UCSD-AML1 (cell line): Measurements from ENCODE around the gene PLEKHA7.
"Not testable (repeated sequence)": the region's sequence is repeated elsewhere in the genome, so short reads cannot be mapped to it uniquely, and the experiment has no call there.

ENCODE experiments used
- DNase-seq: peaks from one replicate; lab custom pipeline; 2025; ENCODE audit not compliant: unreplicated experiment; lab: John Stamatoyannopoulos, UW

Gene PLEKHA7, protein sequence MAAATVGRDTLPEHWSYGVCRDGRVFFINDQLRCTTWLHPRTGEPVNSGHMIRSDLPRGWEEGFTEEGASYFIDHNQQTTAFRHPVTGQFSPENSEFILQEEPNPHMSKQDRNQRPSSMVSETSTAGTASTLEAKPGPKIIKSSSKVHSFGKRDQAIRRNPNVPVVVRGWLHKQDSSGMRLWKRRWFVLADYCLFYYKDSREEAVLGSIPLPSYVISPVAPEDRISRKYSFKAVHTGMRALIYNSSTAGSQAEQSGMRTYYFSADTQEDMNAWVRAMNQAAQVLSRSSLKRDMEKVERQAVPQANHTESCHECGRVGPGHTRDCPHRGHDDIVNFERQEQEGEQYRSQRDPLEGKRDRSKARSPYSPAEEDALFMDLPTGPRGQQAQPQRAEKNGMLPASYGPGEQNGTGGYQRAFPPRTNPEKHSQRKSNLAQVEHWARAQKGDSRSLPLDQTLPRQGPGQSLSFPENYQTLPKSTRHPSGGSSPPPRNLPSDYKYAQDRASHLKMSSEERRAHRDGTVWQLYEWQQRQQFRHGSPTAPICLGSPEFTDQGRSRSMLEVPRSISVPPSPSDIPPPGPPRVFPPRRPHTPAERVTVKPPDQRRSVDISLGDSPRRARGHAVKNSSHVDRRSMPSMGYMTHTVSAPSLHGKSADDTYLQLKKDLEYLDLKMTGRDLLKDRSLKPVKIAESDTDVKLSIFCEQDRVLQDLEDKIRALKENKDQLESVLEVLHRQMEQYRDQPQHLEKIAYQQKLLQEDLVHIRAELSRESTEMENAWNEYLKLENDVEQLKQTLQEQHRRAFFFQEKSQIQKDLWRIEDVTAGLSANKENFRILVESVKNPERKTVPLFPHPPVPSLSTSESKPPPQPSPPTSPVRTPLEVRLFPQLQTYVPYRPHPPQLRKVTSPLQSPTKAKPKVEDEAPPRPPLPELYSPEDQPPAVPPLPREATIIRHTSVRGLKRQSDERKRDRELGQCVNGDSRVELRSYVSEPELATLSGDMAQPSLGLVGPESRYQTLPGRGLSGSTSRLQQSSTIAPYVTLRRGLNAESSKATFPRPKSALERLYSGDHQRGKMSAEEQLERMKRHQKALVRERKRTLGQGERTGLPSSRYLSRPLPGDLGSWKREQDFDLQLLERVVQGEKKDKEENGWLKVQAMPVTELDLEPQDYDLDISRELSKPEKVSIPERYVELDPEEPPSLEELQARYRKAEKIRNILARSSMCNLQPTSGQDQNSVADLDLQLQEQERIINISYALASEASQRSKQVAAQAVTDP

DNA sequence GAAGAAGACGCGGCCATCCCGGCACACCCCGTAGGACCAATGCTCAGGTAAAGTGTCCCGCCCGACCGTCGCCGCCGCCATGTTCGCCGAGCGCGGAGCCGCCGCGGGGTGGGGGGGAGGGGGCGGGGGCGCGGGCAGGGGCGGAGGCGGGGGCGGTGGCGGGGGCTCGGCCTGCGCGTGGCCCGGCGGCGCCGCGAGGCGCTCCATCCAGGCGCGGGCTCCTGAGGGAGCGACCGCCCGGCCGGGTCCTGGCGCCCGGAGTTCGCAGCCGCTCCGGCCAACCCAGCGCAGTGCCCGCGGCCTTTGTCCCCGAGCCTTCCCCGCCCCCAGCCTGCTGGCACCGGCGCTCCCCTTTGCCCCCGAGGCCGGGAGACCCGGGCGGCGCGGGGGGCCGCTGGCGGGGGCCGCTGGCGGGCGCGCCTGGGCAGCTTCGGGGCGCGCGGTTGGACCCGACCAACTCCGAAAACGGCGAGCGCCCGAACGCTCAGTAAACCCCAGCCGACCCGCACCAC is at the start of gene PLEKHA7:
Gene PLEKHA7 (minus strand): TSS at position 94 of the 512 bp plus-strand sequence. CDS start 13 bp downstream, at position 81.
- DNase-seq = no peak

DNA sequence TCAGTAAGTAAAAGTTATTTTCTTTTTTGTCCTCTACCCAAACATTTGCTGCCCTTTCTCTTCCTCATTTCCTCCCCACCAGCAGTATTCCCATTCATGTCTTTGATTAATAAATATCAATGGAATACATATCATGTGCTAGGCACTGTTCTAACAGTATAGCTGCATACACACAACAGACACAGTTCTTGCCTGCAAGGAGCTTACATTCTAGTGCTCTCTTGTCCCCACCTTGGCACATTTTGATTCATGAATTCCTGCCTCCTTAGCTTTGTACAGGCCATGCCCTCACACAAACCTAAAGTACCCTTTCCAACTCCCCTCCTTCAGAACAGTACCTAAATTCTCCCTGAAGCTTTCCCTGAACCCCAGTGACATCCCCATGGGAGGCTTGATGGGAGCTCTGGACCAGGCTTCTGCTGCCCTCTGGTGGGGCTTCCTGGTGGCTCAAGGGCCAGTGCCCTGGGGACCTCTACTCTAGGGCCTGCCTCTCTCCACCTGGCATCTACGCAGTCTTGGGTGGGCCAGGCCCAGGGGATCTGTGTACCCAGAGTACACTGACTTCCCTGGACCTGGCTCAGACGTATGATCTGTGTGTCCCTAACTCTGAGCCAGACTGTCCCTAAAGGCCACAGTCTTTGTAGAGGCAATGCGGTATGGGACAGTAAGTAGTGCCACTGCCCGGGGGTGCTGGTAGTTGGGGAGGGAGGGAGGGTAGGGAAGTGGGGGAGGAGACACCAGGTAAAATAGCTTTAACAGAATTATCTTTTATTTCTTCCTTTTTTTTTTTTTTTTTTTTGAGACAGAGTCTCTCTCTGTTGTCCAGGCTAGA is 49.2 kb upstream of the PLEKHA7 start:
- DNase-seq = peak; percentile 53

DNA sequence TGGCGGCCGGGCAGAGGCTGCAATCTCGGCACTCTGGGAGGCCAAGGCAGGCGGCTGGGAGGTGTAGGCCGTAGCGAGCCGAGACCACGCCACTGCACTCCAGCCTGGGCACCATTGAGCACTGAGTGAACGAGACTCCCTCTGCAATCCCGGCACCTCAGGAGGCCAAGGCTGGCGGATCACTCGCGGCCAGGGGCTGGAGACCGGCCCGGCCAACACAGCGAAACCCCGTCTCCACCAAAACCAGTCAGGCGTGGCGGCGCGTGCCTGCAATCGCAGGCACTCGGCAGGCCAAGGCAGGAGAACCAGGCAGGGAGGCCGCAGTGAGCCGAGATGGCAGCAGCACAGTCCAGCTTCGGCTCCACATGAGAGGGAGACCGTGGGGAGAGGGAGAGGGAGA is 36.9 kb upstream of the PLEKHA7 start:
- not testable (repeated sequence) for DNase-seq

DNA sequence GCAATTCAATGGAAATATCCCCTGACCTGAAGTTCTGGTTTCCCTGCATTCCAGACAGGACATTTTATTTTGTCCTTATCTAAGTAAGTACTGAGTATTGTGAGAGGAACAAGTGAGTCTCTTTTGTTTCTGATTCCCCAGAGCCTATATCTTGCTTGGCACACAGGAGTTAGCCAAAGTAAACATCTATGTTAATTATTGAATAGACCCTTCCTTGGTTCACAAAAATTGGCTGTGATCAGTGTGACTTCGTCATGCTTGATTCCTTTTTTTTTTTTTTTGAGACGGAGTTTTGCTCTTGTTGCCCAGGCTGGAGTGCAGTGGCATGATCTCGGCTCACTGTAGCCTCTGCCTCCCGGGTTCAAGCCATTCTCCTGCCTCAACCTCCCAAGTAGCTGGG is 34.3 kb upstream of the PLEKHA7 start:
- not testable (repeated sequence) for DNase-seq

DNA sequence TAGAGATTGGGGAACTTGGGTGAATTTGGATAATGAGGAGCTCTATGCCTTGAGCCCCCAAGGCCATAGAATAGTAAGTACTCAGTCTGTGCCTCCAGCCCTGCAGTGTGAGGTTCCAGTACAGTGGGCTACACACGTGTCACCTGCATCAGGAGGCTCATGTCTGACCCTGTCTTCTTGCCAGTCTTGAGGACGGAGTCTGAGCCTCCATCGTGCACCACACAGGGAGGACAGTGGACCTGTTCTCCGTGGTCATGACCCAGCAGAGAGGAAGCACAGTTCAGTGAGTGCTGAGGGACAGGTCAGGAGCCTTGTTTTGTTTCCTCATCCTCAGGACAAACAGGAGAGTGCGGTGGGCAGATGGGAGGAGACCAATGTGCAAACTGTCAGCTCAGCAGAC is 32.5 kb upstream of the PLEKHA7 start:
- no peak for DNase-seq

DNA sequence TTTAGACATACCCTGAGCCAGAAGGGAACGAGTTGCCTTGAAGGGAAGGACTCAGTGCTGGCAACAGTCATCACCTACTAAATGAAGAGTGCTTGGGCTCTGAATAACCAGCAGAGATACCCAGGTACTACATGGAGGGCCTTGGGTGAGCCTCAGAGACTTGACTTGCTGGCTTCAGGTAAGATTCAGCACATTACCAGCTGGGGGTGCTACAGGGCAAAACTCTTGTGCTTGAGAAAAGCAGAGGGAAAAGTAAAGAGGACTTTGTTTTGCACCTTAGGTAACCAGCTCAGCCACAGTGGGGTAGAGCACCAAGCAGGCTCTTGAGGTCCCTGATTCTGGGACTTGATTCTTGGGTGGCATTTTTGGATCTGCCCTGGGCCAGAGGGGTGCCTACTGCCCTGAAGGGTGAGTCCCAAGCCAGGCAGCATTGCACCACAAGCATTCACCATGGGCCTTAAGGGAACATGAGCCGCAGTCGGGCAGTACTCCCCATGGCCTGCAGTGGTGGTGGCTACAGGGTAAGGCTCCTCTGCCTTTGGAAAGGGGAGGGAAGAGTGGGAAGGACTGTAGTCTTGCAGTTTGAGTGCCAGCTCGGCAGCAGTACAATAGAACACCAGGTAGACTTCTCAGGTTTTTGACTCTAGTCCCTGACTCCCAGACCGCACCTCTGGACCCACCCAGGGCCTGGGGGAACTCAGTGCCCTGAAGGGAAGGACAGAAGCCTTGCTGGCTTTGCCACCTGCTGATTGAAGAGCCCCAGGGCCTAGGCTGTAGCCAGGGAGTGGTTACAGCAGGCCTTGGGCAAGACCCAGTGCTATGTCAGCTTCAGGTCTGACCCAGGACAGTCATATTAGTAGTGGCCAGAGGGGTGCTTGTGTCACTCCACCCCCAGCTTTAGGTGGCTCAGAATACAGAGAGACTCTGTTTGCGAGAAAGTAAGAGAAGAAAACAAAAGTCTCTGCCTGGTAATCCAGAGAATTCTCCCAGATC is 22.7 kb upstream of the PLEKHA7 start:
- DNase-seq = no peak

DNA sequence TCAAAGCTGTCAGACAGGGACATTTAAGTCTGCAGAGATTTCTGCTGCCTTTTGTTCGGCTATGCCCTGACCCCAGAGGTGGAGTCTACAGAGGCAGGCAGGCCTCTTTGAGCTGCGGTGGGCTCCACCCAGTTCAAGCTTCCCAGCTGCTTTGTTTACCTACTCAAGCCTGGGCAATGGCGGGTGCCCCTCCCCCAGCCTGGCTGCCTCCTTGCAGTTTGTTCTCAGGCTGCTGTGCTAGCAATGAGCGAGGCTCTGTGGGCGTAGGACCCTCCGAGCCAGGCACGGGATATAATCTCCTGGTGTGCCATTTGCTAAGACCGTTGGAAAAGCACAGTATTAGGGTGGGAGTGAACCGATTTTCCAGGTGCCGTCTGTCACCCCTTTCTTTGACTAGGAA is 19.8 kb upstream of the PLEKHA7 start:
- not testable (repeated sequence) for DNase-seq

DNA sequence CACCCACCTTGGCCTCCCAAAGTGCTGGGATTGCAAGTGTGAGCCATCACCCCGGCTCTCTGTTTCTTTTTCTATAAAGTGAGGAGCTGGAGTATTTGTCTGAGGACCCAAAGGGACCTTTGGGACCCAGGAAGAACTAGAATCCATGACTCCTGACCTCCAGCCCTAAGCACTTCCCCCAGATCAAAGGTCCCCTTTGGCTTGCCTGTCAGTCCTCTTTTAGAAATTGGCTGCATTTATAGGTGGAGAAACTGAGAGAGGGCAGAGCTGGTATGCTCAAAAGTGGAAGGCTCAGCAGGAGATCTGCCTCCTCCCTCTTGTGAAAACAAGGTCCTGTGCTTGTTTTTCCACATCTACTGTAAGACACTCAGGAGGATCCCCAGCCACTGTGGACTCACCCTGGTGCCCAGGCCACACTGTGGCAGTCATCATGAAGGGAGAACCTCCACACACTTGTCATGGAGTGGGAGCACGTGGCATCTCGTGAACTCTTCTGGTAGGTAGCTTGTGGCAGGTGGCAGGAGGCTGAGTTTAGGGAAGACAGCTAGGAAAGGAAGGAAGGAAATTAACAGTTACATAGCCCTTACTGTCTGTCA is 12.4 kb upstream of the PLEKHA7 start:
- DNase-seq = no peak

DNA sequence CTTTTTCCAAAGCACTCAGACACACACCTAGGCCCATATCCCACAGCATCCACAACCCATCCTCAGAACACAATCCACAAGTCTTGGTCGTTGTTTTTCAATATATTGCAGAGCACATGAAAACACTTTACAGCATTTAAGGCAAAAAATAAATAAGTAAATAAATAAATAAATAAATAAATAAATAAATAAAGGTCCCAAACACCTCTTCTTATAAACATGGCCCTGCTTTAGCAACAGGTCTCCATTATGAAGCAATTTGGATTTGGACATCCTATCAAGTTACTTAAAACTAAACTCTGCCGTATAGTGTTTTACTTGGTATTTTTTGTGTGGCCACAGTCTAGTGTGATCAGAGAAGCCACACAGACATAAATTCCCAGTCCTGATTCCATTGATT is 10.7 kb upstream of the PLEKHA7 start:
- no peak for DNase-seq

DNA sequence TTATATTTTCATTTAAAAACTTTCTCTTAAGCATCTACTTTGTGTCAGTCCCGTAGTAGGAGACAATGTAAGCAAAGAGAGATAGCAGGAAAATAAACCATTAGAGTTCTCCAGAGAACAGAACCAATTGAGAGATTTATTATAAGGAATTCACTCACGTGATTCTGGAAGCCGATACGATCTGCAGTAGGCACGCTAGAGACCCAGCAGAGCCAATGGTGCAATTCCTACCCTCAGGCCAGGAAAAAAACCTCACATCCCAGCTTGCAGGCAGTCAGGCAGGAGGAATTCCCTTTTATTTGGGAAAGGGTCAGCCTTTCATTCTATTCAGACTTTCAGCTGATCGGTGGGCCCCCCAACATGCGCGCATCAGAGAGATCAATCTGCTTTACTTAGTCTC is 7.3 kb upstream of the PLEKHA7 start:
- no peak for DNase-seq

DNA sequence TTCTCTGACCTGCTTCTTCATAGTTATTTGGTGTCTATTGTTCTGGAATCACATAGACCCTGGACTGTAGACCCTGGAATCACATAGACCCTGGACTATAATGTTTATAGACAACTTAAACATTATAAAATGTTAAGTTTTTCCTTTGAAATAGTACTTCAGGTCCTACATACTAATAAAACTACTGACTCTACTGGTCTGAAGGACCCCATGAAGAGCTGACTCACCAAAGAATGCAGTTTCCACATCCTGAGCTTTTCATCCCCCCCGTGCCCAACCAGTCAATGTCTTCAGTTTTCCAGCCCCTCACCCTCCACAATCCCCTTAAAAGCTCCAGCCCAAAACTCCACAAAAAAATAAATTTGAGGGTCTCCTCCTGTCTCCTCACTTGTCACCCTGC is 6.6 kb upstream of the PLEKHA7 start:
- no peak for DNase-seq

DNA sequence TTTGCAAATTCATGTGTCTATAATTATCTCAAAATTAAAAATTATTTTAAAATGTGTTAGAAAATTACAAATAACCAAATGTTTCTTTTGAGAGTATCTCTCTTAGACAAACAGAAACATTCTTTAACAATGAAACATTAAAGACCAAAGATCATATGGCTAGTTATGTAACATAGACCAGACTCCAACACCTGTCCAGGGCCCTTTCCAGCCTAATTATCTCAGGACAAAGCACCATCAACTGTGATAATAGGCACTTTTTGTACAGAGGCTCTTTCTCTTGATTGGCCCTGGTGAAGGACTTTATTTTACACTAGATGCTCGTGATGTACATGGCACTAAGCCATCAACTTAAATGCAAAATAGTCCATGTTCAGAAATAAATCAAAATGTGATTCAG is 5.0 kb upstream of the PLEKHA7 start:
- no peak for DNase-seq

DNA sequence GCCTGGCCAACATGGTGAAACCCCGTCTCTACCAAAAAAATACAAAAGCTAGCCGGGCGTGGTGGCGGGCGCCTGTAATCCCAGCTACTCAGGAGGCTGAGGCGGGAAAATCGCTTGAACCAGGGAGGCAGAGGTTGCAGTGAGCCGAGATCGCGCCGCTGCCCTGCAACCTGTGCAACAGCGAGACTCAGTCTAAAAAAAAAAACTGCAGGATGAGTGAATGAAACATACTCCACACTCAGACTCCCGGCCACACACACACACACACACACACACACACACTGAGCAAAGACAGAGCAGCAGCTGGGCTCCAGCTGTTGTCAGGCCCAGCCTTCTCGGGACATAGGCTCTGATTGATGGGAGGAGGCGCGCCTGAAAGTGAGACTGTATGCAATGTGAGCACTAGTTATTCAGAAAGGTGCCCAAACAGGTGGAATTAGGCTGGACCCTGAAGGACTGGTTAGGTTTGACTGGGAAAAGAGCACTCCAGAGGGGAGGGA is 1.5 kb upstream of the PLEKHA7 start:
- no peak for DNase-seq

DNA sequence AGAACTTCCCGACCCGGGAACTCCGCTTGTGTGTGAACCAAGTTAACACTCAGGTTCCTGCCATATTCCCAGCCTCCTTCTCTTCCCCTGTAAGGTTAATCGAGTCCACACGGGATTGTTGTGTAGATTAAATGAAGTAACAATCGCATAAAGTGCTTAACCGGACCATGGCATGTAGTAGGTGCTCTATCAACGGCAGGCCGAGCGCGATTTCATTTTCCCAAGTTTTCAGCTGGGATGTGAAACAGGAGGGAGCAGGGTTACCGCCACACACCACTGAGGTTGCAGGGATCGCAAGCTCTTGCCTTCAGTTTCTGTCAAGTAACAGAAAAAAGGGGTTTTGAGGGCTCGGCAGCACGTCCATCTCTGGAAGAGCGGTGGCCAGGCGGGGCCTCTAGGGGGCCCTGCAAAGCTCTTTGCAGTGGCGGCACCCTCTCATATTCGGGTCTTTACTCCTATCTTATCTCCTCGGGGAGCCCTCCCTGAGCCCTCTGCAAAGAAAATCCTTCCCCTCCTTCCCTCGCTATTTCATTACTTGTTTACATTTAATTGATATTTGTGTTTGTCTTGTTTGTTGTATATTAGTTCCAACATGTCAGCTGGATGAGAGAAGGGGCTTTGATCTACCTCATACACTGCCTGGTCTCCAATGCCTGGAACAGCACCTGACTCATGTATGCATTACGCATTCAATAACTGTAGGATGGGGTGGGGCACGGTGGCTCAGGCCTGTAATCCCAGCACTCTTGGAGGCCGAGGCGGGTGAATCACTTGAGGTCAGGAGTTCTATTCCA is 816 bp upstream of the PLEKHA7 start:
- no peak for DNase-seq

DNA sequence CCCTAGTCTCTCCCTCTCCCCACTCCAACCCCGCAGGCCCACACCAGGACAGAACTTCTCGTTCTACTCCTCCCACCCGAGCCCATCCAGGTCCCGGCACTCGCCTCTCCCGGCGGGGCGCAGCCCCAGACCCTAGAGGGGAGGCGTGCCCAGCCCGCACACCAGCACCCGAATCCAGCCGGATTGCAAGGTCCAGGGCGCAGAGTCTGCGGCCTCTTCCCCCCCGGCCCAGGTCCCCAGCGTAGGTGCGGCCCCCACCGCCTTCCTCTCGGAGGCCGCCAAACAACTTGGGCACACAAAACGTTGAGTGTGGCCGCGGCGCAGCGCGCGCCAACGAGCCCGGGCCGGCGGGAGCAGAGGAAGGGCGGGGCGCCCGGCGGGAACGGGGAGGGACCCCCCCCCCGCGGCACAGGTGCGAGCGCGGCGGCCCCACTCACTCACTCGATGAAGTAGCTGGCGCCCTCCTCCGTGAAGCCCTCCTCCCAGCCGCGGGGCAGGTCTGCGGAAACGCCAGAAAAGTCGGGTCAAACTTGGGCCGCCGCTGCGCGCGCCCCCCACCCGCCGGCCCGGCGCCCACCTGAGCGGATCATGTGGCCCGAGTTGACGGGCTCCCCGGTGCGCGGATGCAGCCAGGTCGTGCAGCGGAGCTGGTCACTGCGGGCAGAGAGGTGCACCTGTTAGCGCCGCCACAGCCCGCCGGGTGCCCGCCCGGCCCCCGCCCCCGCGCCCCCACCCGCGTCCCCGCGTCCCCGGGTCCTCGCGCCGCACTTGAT is 480 bp downstream of the PLEKHA7 start:
- DNase-seq = no peak

DNA sequence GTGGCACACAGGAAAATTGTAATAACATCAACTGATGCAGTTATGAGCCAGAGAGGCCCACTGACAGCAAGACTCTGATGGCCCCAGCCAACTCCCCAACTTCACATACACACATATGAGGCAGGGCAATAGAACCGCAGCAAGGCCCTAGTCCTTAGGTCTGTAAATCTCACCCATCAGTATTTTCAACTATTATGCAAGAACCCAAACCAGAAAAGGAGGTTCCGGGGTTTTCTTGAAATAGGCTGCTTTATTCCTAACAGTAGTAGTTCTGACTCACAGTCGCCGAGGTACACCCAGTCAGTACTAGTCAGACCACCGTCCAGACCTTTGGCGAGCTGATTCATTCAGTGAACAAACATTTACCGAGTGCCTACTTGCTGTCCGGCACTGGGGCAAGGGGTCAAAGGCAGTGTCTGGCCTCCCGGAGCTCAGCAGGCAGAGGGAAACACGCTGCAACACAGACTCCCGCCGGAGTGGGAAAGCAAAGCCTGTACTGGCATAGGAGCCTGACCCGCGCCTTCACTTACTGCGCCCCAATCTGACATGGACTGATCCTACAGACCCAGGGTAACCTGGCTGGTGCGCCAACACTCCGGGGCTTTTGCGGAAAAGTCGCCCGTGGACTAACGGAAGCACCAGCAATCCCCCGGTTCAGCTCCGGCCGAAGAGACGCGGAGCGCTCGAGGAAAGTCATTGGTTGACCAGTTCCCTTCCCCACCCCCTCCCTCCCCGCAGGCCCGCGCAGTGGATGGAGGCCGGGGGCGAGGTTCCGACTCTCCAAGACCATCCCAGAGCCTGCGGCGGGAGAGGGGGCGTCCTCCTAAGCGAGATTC is 1.3 kb downstream of the PLEKHA7 start:
- no peak for DNase-seq
